PFSK-1 (cell line): ENCODE results near the gene CLEC4F. TPM values are rescaled to one million over a fixed set of nuclear protein-coding genes. Genes with fewer than 3 reads are reported as not detected.

ENCODE experiments used
- FOXP2 ChIP-seq: optimal IDR thresholded peaks from 2 replicates; pipeline ENCODE3; 2011; ENCODE audit warnings: borderline replicate concordance, control low read depth, inconsistent platforms; ENCODE audit not compliant: insufficient read depth; ENCODE audit errors: extremely low read length, extremely low read depth
- POLR2AphosphoS5 ChIP-seq: IDR thresholded peaks from 2 replicates; pipeline ENCODE4 v1.6.1; 2012; ENCODE audit warnings: low read depth, mild to moderate bottlenecking, control low read depth, low read length, moderate library complexity
- SIN3A ChIP-seq: IDR thresholded peaks from 2 replicates; pipeline ENCODE4 v1.6.1; 2012; ENCODE audit warnings: mild to moderate bottlenecking, low read length, moderate library complexity, borderline replicate concordance; ENCODE audit not compliant: insufficient read depth
- TAF1 ChIP-seq: IDR thresholded peaks from 2 replicates; pipeline ENCODE4 v1.6.1; 2012; ENCODE audit warnings: low read length, control low read depth, borderline replicate concordance; ENCODE audit not compliant: insufficient read depth
- polyA plus RNA-seq: library from polyadenylated mRNA; unstranded; fragments of >200 nt; gene quantifications from one replicate; pipeline ENCODE4 v1.2.1, GENCODE V29; 2012; ENCODE audit warnings: low read depth, missing spikeins; ENCODE audit not compliant: insufficient read length
- TF ChIP-seq, protein P1 (sequence below), 2 experiments: IDR thresholded peaks; 2 replicates each; pipeline versions ENCODE4 v1.6.1 to v1.8.0; 2011 to 2012; ENCODE audit warnings: low read depth in 2 of 2, low read length in 2 of 2, control low read depth in 1 of 2, inconsistent platforms in 1 of 2, mild to moderate bottlenecking in 1 of 2, moderate library complexity in 1 of 2; ENCODE audit not compliant: insufficient read depth in 1 of 2

The CLEC4F gene, protein sequence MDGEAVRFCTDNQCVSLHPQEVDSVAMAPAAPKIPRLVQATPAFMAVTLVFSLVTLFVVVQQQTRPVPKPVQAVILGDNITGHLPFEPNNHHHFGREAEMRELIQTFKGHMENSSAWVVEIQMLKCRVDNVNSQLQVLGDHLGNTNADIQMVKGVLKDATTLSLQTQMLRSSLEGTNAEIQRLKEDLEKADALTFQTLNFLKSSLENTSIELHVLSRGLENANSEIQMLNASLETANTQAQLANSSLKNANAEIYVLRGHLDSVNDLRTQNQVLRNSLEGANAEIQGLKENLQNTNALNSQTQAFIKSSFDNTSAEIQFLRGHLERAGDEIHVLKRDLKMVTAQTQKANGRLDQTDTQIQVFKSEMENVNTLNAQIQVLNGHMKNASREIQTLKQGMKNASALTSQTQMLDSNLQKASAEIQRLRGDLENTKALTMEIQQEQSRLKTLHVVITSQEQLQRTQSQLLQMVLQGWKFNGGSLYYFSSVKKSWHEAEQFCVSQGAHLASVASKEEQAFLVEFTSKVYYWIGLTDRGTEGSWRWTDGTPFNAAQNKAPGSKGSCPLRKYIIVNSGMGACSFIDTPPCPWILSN
- polyA plus RNA-seq, result not detected

DNA sequence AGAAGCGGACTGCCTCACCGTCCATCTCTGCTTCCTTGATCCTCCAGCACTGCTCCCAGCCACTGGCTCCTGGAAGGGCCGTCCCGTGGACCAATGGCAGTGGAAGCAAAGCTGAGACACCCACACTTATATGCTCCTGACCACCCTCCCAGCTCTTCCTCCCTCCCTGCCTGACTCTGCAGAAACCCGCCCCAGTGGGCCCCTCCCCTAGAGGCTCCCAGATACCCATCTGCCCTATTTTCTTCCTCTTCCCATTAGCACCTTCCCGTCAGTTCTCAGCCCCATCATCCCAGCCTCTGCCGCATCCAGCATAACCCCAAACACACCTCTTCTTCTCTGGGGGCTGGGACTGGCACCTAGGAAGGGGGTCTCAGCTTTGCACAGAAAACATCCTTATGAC lies at the start of gene CLEC4F:
TSS of gene CLEC4F (minus strand) at position 101 of the 400 bp plus-strand sequence. CDS start at position 25, 76 bp downstream.
- TF ChIP-seq SIN3A, result no peak
- TF ChIP-seq, protein P1, sequence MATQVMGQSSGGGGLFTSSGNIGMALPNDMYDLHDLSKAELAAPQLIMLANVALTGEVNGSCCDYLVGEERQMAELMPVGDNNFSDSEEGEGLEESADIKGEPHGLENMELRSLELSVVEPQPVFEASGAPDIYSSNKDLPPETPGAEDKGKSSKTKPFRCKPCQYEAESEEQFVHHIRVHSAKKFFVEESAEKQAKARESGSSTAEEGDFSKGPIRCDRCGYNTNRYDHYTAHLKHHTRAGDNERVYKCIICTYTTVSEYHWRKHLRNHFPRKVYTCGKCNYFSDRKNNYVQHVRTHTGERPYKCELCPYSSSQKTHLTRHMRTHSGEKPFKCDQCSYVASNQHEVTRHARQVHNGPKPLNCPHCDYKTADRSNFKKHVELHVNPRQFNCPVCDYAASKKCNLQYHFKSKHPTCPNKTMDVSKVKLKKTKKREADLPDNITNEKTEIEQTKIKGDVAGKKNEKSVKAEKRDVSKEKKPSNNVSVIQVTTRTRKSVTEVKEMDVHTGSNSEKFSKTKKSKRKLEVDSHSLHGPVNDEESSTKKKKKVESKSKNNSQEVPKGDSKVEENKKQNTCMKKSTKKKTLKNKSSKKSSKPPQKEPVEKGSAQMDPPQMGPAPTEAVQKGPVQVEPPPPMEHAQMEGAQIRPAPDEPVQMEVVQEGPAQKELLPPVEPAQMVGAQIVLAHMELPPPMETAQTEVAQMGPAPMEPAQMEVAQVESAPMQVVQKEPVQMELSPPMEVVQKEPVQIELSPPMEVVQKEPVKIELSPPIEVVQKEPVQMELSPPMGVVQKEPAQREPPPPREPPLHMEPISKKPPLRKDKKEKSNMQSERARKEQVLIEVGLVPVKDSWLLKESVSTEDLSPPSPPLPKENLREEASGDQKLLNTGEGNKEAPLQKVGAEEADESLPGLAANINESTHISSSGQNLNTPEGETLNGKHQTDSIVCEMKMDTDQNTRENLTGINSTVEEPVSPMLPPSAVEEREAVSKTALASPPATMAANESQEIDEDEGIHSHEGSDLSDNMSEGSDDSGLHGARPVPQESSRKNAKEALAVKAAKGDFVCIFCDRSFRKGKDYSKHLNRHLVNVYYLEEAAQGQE (IDR thresholded peaks at IDR 0.05; ENCODE audit: insufficient read depth in 1 of 2, low read depth in 2 of 2, low read length in 2 of 2), result no peak
- TF ChIP-seq TAF1, result no peak
- TF ChIP-seq FOXP2, result no peak
- TF ChIP-seq POLR2AphosphoS5, result no peak

DNA sequence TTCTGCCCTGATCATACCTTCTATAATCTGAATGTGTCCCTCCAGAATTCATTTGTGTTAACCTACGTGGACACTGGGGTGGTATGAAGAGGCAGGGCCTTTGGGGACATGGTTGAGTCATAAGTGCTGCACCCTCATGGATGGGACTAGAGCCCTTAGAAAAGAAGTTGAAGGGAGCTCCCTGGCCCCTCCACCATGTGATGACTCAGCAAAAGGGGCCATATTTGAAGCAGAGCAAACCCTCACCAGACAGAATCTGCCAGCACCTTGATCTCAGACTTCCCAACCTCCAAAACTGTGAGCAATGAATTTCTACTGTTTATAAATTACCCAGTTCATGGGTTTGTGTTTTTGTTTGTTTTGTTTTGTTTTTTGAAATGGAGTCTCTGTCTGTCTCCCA lies 48.6 kb upstream of the CLEC4F start:
- TF ChIP-seq POLR2AphosphoS5, result no peak
- TF ChIP-seq SIN3A, result no peak
- TF ChIP-seq, protein P1 (IDR thresholded peaks at IDR 0.05; ENCODE audit: insufficient read depth in 1 of 2, low read depth in 2 of 2, low read length in 2 of 2), result no peak
- TF ChIP-seq TAF1, result no peak
- no peak for TF ChIP-seq FOXP2

DNA sequence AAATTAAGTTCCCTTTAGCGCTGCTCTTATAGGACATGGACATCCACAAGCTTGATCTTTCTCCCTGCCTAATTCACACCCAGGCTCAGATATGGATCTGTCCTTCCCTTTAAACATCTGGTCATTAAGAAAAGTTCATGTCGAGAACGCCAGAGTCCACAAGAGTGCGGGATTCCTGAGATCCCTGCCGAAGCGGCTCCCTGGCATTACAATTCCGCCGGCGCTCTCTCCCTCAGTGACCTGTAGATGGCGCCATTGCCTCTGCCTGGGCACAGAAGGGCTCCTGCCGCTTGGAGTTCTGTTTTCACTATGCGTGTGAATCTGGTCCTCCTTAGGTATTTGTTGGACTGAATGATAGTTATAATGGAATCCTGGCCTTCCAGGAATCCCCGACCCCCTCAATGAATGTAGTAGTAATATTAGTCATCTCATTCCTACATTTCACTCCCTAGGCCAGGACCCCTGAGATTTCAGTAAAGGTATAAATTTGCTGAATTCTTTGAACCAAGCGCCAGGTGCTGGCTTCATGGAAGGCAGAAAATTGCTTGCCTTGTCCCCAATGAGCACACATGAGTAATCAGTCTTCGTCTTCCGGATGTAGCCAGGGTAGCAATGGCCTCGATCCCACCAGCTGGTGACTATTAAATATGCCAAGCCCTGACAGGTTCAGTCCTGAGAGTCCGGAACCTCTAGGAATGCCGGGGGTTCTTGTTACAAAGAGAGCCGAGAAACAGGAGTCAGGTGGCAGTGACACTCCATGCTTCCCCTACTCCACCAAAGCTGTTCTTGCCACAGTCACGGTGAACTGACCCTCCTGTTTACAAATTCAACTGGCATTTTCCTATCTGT lies 41.6 kb upstream of the CLEC4F start:
- TF ChIP-seq TAF1, result no peak
- TF ChIP-seq POLR2AphosphoS5, result no peak
- no peak for TF ChIP-seq FOXP2
- TF ChIP-seq SIN3A, result no peak
- TF ChIP-seq, protein P1 (IDR thresholded peaks at IDR 0.05; ENCODE audit: insufficient read depth in 1 of 2, low read depth in 2 of 2, low read length in 2 of 2), result no peak

DNA sequence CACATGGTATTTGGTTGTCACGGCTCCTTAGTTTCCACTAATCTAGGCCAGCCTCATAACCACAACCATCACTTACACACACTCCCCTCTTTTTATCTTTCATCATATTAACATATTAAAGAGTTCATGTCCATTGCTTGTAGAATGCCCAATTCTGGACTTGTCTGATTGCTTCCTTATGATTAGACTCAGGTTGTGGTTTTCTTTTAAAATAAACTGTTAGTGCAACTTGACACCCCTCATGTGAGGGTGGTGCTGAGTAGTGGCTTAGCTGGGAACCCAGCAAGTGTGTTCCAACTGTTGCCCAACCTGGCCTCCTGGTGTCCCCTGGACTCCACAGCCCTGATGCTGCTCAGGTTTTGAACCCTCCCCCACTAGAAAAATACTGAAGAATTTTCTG lies 35.3 kb upstream of the CLEC4F start:
- TF ChIP-seq POLR2AphosphoS5 (no peak), FOXP2 (no peak), SIN3A (no peak), TAF1 (no peak)
- TF ChIP-seq, protein P1 (IDR thresholded peaks at IDR 0.05; ENCODE audit: insufficient read depth in 1 of 2, low read depth in 2 of 2, low read length in 2 of 2), result no peak
